Cardiac muscle cell (in vitro differentiated cells and primary cell): ENCODE data around the gene PPA2. TPM values are rescaled to one million over a fixed set of nuclear protein-coding genes. Genes with fewer than 3 reads are reported as not detected.

Experiments used
- DNase-seq, 2 donors: peaks; one replicate each; pipeline versions ENCODE4 v3.0.0 to v3.0.0-alpha.2; 2010 to 2017; ENCODE audit warnings: low read depth in 1 of 2, low spot score in 1 of 2
- H3K27ac ChIP-seq: fragments of 200-600 bp; sonication (generic); 2 replicates; pipeline ENCODE4 v1.5.1; 2016
- H3K27me3 ChIP-seq: fragments of 200-600 bp; sonication (generic); 2 replicates; pipeline ENCODE4 v1.6.0; 2016; ENCODE audit warnings: control low read depth
- H3K36me3 ChIP-seq: fragments of 200-600 bp; sonication (generic); 2 replicates; pipeline ENCODE4 v1.5.1; 2016; ENCODE audit warnings: control low read depth
- H3K4me1 ChIP-seq: fragments of 200-600 bp; sonication (generic); 2 replicates; pipeline ENCODE4 v1.8.1; 2017; ENCODE audit warnings: low read depth, mild to moderate bottlenecking, mixed run types
- H3K4me3 ChIP-seq: fragments of 200-600 bp; sonication (generic); 2 replicates; pipeline ENCODE4 v1.5.1; 2016; ENCODE audit warnings: mild to moderate bottlenecking
- H3K9me3 ChIP-seq: fragments of 200-600 bp; sonication (generic); 2 replicates; pipeline ENCODE4 v1.5.1; 2017; ENCODE audit warnings: low read depth, mild to moderate bottlenecking, control low read depth
- polyA plus RNA-seq: library from polyadenylated mRNA; unstranded; fragments of >200 nt; fragmentation: Nextera tagmentation; extraction: Ambion mirVana; gene quantifications from 2 replicates; pipeline ENCODE4 v1.2.1, GENCODE V29; 2016
- total RNA-seq: library from RNA; depleted of rRNA; stranded (reverse); fragments of >200 nt; gene quantifications from 2 replicates; pipeline ENCODE4 v1.2.3, GENCODE V29; 2016
- TF ChIP-seq, protein P1 (sequence below): IDR thresholded peaks from 2 replicates; pipeline ENCODE4 v1.5.1; 2012; ENCODE audit warnings: low read depth, mild to moderate bottlenecking, low read length

The PPA2 gene
- total and polyA plus RNA-seq, 2 experiments from 2014 or later = 97.6 to 130 TPM

DNA sequence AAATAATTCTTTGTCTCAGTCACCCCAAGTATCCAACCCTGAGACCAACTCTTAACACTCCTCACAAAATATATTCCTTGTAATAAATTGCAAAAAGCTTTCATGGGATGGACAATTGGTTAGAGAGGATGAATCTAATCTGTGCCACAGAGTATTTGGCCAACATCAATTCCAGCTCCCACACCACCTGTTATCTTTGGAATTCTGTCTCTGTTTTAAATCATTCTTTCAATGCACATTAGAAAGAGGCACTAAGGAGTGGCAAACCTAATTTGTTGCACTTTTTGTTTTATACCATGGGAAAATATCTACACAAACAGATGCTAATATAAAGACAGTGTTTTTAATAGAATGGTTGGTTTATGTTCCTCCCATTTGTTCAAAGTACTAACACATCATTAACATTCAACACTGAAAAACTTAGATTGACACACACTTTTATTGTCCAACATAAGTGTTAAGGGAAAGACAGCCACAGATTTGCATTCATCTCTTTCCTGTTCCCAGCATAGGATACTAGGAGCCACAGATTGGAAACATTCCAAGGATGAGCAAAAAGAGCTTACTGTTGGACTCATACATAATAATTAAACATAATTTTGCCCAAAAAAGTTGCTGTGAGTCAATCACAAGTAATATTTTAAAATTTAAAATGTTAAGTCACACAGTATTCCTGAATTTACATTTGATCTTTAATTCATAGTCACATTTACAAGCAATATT is 116.4 kb downstream of the PPA2 start:
- TF ChIP-seq, protein P1, sequence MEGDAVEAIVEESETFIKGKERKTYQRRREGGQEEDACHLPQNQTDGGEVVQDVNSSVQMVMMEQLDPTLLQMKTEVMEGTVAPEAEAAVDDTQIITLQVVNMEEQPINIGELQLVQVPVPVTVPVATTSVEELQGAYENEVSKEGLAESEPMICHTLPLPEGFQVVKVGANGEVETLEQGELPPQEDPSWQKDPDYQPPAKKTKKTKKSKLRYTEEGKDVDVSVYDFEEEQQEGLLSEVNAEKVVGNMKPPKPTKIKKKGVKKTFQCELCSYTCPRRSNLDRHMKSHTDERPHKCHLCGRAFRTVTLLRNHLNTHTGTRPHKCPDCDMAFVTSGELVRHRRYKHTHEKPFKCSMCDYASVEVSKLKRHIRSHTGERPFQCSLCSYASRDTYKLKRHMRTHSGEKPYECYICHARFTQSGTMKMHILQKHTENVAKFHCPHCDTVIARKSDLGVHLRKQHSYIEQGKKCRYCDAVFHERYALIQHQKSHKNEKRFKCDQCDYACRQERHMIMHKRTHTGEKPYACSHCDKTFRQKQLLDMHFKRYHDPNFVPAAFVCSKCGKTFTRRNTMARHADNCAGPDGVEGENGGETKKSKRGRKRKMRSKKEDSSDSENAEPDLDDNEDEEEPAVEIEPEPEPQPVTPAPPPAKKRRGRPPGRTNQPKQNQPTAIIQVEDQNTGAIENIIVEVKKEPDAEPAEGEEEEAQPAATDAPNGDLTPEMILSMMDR = no peak
- Histone ChIP-seq H3K27ac (peak overlapping the region; percentile 32), H3K27me3 (no peaks in the 10 kb centered on the region), H3K4me3 (no peak overlapping the region), H3K4me1 (peaks cover 24% of the 10 kb centered on the region), H3K9me3 (no peaks in the 10 kb centered on the region), H3K36me3 (no peaks in the 10 kb centered on the region)
- no peak for DNase-seq

DNA sequence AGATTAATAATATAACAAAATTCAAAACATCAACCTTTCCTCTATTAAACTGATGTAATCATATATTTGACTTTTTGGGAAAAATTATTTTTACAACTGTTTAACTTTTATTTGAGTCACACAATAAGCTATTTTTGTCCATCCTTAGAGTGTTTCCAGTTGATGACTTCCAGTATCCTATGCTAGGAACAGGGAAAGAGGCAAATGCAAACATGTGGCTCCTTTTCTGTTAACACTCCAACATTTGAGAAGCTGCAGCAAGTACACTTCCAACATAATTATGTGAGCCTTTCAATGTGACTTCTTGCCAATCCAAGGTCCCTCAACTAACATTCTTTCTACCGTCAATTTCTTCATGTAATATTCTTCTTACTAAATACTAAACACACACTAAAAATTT is 117.7 kb downstream of the PPA2 start:
- Histone ChIP-seq H3K27me3 (no peaks in the 10 kb centered on the region), H3K4me1 (peaks cover 24% of the 10 kb centered on the region), H3K4me3 (no peak overlapping the region), H3K27ac (peak overlapping the region; percentile 32), H3K9me3 (no peaks in the 10 kb centered on the region), H3K36me3 (no peaks in the 10 kb centered on the region)
- TF ChIP-seq, protein P1 = no peak
- peak in 1 of 2 donors; percentile 22 for DNase-seq

DNA sequence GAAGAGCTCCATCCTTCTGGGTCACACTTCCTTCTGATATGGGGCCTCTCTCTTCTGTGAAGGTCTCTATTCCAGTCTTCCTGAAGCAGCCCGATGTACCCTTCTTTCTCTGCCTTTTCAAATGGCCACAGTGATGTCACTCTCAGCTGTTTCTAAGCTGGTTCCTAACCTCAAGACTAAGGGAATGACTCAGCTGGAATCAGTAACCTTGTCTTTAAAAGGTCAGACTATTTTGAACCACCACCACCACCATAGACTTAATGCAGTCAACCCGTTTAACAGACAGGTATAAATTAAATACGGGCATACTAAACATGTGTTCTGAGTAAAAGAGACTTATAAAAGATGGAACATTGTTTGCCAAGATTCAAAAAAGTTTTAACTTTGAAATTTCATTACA is 121.0 kb downstream of the PPA2 start:
- Histone ChIP-seq H3K36me3 (no peaks in the 10 kb centered on the region), H3K9me3 (no peaks in the 10 kb centered on the region), H3K27me3 (no peaks in the 10 kb centered on the region), H3K4me3 (no peak overlapping the region), H3K27ac (no peak overlapping the region), H3K4me1 (peaks cover 17% of the 10 kb centered on the region)
- DNase-seq = no peak
- TF ChIP-seq, protein P1 = no peak

DNA sequence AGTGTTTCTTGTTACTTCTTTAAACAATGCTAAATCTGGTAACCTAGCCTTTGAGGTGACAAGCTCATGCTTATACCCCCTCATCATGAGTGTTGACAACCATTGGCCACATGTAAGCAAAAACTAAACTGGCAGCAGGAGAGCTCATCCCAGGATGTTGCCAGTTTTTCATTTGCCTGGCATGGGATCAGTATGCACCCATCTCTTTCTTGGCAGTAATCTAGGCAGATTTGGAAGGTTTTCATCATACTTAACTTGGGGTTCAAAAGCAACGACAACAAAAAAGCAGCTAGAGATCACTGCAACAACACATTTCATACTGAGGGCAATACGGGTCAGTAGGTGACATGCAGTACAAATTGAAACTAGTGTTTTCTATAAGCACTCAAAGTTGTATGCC is 122.0 kb downstream of the PPA2 start:
- Histone ChIP-seq H3K4me3 (no peak overlapping the region), H3K27ac (no peak overlapping the region), H3K27me3 (no peaks in the 10 kb centered on the region), H3K4me1 (peaks cover 7% of the 10 kb centered on the region), H3K9me3 (no peaks in the 10 kb centered on the region), H3K36me3 (no peaks in the 10 kb centered on the region)
- no peak for DNase-seq
- TF ChIP-seq, protein P1 = no peak

DNA sequence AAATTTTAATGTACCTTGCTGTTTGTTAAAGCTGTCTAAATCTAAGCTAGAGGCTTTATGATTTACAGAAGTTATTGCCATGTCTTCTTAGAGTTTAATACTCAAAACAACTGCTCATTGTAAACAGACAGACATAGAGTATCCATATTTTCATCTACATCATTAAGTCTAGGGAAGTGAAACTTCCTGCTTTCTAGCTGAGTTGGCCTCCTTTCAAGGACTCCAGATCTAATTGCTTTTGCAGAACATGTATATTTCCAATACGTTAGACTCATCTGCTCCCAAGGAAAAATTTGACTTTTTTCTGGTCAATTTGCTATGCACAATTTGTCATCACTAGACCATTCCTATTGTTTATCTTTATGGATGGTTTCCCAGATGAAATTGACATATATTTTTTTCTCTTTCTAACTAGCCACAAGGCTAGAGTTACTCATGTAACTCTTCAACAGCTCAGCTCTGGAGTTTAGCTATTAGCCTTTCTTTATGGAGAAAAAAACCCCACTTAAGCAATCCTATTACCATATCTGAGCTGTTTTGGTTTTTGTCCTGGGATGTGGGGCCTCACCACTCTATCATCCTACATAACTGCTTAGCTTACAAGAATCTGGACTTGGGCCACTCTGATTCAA is 122.9 kb downstream of the PPA2 start:
- H3K9me3 ChIP-seq = no peaks in the 10 kb centered on the region
- no peaks in the 10 kb centered on the region for H3K4me1 ChIP-seq
- TF ChIP-seq, protein P1 = no peak
- H3K27ac ChIP-seq = no peak overlapping the region
- peak in 1 of 2 donors; percentile 51 for DNase-seq
- no peaks in the 10 kb centered on the region for H3K27me3 ChIP-seq
- H3K4me3 ChIP-seq = no peak overlapping the region
- no peaks in the 10 kb centered on the region for H3K36me3 ChIP-seq
